Measurements from ENCODE around the gene NEK9.
"Not testable (repeated sequence)": the region's sequence is repeated elsewhere in the genome, so short reads cannot be mapped to it uniquely, and the experiment has no call there.

The NEK9 gene

GRCh38 chr14:75143761-75144527 is 17.1 kb upstream of the NEK9 start:
- DNase-seq = no peak

- DNase-seq = no peak
Measured at GRCh38 chr14:75142494-75142893, 15.6 kb upstream of the NEK9 start.

GRCh38 chr14:75141967-75142366 is 15.1 kb upstream of the NEK9 start:
- no peak for DNase-seq

- DNase-seq = no peak
Measured at GRCh38 chr14:75141062-75141461, 14.2 kb upstream of the NEK9 start.

GRCh38 chr14:75140620-75141019 is 13.8 kb upstream of the NEK9 start:
- no peak for DNase-seq

- no peak for DNase-seq
Measured at GRCh38 chr14:75139185-75139584, 12.3 kb upstream of the NEK9 start.

- no peak for DNase-seq
Measured at GRCh38 chr14:75138492-75138891, 11.6 kb upstream of the NEK9 start.

- no peak for DNase-seq
Measured at GRCh38 chr14:75134644-75135043, 7.8 kb upstream of the NEK9 start.

- no peak for DNase-seq
Measured at GRCh38 chr14:75133597-75133996, 6.7 kb upstream of the NEK9 start.

- DNase-seq = peak; percentile 47
Measured at GRCh38 chr14:75132382-75133086, 5.7 kb upstream of the NEK9 start.

GRCh38 chr14:75128596-75128990 is 1.7 kb upstream of the NEK9 start:
- DNase-seq = no peak

- DNase-seq = no peak
Measured at GRCh38 chr14:75127903-75128595, 1.2 kb upstream of the NEK9 start.

- DNase-seq = not testable (repeated sequence)
Measured at GRCh38 chr14:75127474-75127820, 599 bp upstream of the NEK9 start.

GRCh38 chr14:75126121-75126544 is 715 bp downstream of the NEK9 start:
- DNase-seq = no peak

GRCh38 chr14:75125617-75126016 is 1.2 kb downstream of the NEK9 start:
- DNase-seq = no peak

- peak; percentile 7 for DNase-seq
Measured at GRCh38 chr14:75123991-75124390, 2.9 kb downstream of the NEK9 start.

- no peak for DNase-seq
Measured at GRCh38 chr14:75121552-75121951, 5.3 kb downstream of the NEK9 start.

- DNase-seq = no peak
Measured at GRCh38 chr14:75120541-75121291, 6.1 kb downstream of the NEK9 start.

- no peak for DNase-seq
Measured at GRCh38 chr14:75119056-75119455, 7.8 kb downstream of the NEK9 start.

GRCh38 chr14:75113932-75114539 is 12.8 kb downstream of the NEK9 start:
- DNase-seq = no peak

- no peak for DNase-seq
Measured at GRCh38 chr14:75109877-75110276, 17.0 kb downstream of the NEK9 start.

GRCh38 chr14:75107186-75107585 is 19.7 kb downstream of the NEK9 start:
- DNase-seq = no peak

- no peak for DNase-seq
Measured at GRCh38 chr14:75101491-75101890, 25.4 kb downstream of the NEK9 start.
